RCC 7860 (cell line): ENCODE measurements around the gene CEP128.

Experiments
- DNase-seq: peaks from one replicate; pipeline ENCODE4 v3.0.0-alpha.2; 2015; ENCODE audit warnings: low spot score
- FAIRE-seq: peaks from 2 replicates; lab custom pipeline; 2012; peaks lifted over from hg19 to GRCh38; lab: Jason Lieb, UNC

Gene CEP128

DNA sequence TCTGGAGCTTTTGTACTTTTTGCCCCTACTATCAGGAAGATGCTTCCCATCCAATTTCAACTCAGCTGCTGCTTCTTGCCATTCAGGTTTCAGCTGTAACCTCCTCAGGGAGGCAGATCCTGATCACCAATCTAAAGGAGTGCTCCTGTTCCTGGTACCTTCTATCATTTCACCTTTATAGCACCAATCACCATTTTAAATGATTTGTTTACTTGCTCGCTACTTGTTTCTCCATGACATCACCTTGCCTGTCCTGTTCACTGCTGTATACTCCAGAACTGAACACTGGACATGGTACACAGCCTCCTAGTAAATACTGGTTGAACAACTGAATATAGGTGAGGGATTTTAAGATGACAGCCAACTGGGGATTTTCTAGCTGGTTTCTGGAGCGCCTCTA is 443.0 kb downstream of the CEP128 start:
- FAIRE-seq (no peak), DNase-seq (no peak)

DNA sequence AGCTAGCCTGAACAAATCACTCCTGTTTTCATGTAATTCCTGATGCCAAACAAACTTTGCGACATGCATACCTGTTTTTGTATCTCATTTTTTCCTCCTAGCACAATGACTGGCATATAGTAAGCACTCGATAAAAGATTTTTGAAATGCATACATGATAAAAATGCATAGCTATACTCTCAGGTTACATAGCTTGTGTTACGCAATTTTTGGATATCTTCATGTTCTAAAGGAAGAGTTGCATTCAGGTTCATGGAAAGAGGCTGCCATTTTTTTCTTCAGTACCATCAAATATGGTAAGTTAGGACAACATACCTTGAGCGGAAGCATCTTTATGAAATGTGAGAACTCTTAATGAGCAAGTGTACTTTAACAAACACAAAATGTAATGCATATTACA is 445.4 kb downstream of the CEP128 start:
- DNase-seq: no peak
- no peak for FAIRE-seq

DNA sequence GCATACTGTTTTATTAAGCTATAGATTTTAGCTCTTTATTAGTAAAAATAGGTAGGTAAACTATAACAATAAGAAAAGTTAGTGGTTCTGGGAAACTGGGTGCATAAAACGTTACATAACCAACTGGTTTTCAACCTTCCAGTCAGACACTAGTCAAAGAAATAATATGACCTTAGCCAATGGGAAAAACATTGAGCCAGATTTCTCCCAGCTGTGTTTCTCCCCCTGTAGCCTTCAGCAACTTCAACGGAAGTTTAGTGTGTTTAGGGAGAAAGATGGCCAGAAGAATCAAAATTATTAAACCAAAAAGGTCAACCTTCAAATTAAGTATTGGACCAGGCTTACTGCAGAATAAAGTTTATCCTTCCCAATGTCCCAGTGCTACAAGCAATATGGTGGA is 446.8 kb downstream of the CEP128 start:
- DNase-seq (no peak), FAIRE-seq (no peak)

DNA sequence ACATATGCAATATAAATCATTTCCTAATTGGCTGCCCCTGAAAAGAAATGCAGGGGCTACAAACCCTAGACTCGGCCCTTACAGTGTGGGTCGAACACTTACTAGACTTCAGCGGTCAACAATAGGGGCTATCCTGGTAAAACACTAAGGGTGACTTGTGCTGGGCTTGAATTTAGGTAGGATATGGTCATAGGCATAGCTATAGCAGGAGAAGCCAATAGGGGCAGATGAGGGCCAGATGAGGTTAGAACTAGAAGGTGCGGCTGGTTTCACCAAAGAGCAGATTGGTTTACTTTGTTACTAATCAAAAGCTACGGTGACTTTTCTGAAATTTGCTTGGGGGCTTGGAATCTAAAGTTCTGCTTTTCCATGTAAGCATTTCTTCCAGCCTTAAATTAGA is 447.9 kb downstream of the CEP128 start:
- FAIRE-seq: no peak
- DNase-seq: no peak

DNA sequence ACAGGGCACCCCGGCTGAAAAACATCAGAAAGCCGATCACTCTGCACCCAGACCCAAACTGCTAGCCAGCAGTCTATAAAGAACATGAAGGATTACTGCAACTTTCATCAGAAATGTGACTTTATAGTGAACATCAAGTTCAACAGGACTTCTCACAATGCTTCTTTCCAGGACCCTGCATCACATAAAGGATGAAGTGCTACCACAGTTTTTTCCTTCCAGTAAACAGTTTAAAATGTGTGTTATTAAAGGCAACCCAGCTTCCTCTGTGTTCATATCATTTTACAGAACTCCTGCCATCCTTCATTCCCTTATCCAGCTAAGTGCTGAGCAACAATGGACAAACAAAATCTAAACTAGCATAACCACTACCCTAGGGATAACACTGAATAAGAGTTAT is 449.9 kb downstream of the CEP128 start:
- FAIRE-seq (no peak), DNase-seq (no peak)

DNA sequence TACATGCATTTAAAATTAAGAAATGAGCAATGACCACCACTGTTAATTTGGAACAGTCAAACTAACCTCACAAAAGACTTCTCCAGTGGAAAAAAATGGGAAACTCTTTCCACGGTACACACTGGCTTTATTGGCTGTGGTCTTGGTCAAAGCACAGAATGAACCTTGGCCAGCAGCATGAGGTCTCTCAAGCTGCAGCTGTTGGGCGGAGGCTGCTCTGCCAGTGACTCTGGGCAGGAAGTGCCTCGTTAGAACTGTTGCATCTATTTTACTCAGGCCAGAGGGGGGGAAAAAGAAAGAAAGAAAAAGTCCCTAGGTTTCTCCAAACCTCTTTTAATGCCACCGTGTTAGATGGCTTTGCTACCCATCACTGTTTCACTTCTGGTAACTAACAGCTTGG is 450.4 kb downstream of the CEP128 start:
- DNase-seq: no peak
- FAIRE-seq: no peak

DNA sequence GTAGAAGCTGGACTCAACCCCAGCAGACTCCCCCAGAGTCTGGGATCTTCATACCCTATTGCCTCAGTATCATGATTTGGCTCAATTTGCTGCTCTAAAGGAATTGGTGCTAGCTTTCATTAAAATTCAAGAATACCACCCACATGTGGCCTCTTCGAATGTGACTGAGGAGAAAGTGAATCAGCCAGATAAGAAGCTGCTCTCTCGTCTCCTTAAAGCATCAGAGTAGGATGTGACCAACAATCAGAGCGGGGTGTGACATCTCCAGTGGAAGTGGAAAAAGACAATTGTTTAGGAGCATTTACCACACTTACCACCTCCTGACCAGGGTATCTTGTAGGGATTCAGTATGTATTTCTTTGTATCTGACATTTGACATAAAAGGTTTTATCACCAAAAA is 452.0 kb downstream of the CEP128 start:
- FAIRE-seq: no peak
- no peak for DNase-seq

DNA sequence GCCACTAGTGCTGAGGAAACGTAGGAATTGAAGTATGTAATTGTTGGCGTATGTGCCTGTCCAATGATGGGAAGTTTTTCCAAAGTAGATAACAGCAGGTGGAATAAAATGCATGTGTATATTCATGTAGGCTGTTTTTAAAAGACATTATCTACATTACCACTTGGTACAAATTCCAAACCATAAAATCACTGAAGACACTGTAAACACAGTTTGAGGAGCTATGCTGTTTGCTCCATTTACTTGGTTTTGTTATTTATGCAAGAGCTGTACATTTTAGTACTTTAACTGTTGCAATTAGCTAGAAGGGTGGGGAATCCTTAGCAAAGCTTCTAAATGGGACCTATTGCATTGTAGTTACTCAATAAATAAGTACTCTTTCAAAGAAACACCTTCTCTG is 455.8 kb downstream of the CEP128 start:
- no peak for FAIRE-seq
- no peak for DNase-seq

DNA sequence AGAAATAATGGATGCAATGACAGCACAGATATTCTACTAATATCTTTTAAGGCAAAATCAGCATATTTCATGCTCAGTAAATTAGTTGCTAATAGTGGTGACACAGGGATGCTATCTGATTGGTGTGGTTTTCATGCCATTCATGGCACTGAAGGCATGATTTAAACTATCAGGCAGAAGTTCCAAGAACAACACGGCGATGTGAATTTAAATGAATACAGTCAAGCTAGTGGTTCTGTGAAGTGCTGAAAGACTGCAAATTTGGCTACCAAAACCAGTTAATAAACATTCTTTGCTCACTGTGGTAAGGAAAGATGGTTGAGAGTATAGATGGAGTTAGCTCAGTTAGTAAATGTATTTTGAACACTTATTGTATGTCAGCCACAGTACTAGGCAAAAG is 458.2 kb downstream of the CEP128 start:
- FAIRE-seq: no peak

DNA sequence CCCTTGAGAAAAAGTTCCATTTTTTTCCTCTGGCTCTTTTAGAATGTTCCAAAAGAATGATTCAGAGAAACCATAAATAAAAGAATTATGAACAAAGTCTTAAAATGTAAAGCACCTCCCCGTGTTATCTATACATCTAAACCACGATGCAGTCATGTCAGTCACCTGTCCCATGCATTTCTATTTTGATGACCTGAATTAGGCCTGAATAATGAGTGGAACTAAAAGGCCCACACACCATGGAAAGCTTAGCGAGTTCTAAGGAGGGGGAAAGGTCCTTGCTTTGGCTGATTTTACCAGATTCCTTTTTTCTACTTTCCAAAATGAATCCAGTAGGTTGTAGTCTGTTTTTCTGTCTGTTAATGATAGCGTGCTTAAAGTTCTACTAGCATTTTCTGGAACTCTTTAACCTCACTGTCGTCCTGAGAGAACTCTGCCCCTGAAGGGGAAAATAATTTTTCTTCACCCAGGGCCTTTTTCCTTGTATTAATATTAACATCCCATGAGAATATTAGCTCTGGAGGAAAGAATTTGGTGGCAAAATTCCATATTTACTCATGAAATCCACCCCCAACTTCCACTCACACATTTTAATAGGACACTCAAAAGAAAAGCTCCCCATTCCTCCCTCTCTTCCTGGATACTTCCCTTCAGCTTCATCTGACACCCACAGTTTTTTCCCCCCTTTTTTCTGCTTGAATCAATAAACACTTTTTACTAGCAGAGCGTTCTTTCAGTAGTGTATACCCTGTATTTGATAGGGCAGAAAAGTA is 464.0 kb downstream of the CEP128 start:
- no peak for FAIRE-seq
- no peak for DNase-seq

More for the DNA sequence above, 458.2 kb downstream of the CEP128 start:
- no peak for DNase-seq

DNA sequence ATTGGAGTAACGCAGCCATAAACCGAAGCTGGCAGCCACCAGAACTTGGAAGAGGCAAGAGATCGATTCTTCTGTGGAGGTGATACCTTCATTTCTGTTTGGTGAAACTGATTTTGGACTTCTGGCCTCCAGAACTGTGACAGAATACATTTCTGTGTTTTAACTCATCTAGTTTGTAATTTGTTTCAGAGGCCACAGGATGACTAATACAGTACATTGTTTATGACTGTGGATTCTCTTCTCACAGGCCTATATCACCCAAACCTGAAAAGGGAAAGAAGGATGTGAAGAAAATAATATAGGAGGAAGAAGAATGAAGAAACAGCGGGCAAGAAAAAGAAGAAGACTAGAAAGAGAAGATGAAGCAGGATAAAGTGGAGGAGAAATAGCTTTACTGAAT is 466.5 kb downstream of the CEP128 start:
- no peak for FAIRE-seq

DNA sequence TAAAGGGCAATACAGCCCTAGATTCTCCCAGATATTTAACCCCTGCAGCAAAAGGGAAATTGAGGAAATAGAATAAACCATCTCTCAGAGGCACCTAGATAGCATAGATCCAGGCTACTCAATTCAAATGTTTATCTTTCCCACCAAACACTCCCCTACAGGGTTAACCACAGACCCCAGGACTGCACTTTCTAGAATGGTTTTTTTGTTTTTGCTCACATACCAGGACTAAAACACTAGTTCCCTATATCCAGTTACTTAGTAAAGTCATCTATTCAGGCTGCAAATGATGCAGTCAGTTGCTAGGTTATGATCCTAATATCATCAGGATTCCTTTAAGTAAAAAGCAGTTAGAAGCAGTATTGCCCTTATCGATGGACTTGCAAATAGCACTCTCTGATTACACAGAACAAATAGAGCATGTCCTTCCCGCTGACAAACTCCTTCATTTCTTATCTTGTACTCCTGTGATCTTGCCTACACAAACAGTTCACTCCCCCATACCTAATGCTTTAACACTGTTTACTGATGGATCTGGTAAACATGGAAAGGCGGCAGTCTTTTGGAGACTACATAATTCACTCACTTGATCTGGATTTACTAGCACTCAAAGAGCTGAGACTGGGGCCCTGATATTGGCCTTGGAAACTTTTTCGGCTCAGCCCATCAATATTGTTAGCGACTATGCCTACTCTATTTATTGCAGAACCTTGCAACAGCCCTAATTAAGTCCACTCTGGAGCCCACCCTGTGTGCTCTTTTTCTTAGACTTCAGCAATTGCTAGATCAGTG is 473.0 kb downstream of the CEP128 start:
- FAIRE-seq: no peak
- no peak for DNase-seq

More for the DNA sequence above, 466.5 kb downstream of the CEP128 start:
- DNase-seq: no peak

DNA sequence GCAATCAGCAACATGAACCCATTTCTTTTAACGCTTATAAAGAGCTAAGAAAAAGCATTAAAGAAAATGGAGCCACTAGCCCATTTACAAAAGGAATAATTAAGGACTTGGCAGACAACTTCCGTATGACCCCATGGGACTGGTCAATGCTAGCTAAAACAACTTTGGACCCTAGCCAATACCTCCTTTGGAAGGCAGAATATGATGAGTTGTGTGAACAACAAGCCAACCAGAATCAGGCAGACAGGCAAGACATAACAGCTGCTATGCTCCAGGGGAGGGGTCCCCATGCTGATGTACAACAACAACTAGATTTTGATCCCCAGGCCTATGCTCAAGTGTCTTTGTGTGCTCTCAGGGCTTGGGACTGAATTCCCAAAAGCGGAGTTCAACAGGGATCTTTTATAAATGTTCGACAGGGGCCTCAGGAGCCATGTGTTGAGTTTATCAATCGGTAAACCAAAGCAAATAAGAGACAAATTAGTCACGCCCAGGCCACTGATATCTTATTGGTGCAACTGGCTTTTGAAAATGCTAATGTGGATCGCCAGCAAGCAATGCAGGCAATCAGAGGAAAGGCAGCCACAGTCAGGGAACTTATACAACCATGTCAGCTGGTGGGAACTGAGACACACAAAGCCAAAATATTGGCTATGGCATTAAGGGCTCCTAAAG is 475.9 kb downstream of the CEP128 start:
- DNase-seq (no peak), FAIRE-seq (no peak)

DNA sequence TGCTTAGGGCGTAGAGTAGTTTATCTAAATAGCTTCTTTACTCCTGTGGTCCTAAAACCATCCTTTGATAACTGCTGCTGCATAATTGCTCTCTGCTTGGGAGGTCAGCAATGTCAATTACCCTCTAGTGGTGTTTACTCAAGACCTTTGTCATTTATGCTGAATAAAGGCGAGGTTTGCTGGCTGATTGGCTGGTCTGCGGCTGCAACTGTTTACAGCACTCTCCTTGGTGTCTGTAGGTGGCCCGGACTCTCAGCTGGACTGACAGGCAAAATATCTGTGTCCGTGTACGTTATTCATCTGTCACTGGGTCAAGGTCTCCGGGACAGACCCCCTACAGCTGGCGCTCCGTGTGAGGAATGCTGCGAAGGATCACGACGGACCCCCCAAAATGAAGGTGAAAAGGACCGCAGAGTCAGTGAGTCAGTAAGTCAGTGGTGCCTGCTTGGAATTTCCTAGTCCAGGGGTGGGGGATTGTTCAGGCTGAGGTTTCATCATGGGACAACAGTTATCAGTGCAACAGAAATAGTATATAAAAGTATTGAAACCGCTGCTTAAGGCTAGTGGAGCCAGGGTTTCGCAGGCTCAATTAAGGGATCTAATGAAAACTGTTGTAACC is 476.9 kb downstream of the CEP128 start:
- no peak for FAIRE-seq
- no peak for DNase-seq

DNA sequence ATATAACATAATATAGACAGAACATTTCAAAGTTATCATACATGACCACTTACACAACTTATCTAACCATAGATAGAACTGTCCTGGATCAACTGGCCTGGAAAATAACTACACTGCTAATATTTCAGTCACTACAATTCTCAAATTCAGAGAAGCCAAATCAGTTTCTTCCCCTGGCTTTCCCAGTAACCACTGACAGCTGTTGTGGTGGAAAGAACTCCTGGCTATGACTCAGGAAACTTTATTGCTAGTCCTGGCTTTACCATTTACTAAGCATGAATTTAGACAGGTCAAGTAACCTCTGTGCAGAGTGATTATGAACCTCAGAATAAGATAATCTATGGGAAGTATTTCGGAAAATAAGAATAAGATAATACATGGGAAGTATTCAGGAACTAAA is 485.3 kb downstream of the CEP128 start:
- FAIRE-seq (no peak), DNase-seq (no peak)

DNA sequence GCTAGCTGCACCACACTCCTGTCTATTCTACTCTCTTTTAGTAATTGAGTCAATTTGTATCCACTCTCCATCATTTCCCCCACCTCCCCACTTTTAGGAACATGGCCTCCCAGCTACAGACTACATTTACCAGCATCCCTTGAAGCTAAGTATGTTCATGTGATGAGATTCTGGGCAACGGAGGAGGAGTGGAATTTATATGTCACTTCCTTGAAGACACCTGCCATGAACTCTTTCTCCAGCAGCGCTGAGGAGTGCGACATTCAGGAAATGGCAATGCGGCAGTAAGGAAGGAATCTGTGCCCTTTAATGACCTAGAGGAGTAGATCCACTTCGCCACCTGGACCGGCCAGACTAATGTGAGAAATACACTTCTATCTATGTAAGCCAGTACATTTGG is 486.5 kb downstream of the CEP128 start:
- no peak for DNase-seq
- no peak for FAIRE-seq

DNA sequence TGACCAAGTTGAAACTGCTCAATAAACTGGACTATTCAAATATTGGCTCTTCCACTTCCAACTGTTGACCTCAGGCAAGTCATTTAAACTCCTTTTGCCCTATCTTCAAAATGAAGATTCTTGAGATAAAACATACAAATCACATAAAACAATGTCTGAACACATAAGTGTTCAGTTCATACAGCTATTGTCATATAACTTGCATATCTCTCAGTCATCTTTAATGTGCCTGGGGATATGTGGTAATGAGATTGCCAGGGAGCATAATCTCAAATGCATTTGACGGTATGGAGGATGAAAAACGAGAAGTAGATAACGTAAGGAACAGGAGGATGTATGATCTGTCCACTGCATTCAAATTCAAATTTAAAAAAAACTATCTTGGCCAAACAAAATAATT is 493.3 kb downstream of the CEP128 start:
- FAIRE-seq: no peak
- DNase-seq: no peak

DNA sequence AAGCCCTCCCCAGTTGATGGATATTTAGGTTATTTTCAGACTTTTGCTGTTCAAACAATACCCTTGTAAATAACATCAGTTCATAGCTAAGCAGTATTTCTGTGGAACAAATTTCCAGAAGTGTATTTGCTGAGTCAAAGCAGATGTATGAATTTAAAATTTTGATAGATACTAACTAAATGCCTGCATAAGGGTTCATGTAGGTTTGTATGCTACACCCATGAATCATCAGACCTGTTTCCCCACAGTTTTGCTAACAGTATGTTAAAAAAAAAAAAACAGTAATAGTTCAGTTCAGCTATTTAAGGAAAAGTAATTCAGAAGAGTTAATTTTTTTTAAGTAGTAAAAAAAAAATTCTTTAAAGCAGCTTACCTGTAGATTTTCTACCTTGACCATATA is 494.1 kb downstream of the CEP128 start:
- DNase-seq (no peak), FAIRE-seq (no peak)
